ENCODE data around the gene CACNB2. TPM values are rescaled to one million over a fixed set of nuclear protein-coding genes. Genes with fewer than 3 reads are reported as not detected.

CACNB2 gene
- total RNA-seq, 1 donor from 2014 or later: 13.1 TPM

DNA sequence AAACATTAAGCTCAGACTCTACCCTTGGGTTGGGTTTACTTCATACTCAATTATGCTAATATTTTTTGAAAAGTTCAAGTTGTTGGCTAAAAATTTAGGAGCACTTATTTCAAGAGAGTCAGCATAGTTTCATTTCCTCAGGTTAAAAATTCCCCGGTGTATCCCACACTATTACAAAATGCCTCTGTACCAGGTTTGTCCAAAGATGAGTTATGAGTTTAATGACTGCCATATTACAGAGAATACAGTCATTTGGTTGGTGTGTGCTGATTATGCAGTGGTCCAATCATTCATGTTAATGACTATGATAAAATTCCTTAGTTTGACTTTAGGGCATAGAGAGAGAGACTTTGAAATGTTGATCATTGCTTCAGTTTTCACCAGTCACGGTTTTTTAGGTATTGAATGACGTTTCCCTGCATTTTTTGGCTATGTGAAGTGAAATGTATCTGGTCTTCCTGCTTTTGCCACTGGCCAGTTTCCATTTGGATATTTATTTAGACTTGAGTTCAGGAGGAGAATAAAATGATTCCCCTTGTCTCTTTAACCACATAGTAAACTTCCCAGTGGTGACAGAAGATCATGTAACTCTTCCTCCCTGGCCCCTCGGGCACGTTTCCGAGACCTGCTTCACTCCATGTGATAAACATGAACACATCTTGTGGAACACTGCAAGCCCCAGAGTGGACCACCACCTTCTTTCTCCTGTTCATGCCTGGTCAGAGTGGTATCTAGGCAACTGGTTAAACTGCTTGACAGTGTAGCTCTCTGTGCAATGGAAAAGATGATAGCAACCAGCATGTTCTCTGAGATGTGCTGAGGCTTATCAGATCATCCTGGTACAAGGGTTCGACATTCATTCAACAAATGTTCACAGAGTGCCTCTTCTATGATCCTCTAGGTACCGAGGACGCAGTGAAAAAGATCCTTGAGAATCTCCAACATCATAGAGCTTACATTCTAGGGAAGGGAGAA, 153.6 kb downstream of the CACNB2 start:
- Mint-ChIP-seq H3K4me1 (peaks cover 6% of the 10 kb centered on the region), H3K36me3 (no peaks in the 10 kb centered on the region), H3K27me3 (ENCODE audit: low read depth) (no peaks in the 10 kb centered on the region), H3K4me3 (no peak overlapping the region), H3K27ac (no peak overlapping the region), H3K9me3 (no peaks in the 10 kb centered on the region)
- TF ChIP-seq, protein P1, sequence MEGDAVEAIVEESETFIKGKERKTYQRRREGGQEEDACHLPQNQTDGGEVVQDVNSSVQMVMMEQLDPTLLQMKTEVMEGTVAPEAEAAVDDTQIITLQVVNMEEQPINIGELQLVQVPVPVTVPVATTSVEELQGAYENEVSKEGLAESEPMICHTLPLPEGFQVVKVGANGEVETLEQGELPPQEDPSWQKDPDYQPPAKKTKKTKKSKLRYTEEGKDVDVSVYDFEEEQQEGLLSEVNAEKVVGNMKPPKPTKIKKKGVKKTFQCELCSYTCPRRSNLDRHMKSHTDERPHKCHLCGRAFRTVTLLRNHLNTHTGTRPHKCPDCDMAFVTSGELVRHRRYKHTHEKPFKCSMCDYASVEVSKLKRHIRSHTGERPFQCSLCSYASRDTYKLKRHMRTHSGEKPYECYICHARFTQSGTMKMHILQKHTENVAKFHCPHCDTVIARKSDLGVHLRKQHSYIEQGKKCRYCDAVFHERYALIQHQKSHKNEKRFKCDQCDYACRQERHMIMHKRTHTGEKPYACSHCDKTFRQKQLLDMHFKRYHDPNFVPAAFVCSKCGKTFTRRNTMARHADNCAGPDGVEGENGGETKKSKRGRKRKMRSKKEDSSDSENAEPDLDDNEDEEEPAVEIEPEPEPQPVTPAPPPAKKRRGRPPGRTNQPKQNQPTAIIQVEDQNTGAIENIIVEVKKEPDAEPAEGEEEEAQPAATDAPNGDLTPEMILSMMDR (IDR thresholded peaks at IDR 0.05; ENCODE audit: unreplicated experiment): no peak
- no peak for DNase-seq (ENCODE audit: low spot score in 2 of 2, unreplicated experiment in 2 of 2)

DNA sequence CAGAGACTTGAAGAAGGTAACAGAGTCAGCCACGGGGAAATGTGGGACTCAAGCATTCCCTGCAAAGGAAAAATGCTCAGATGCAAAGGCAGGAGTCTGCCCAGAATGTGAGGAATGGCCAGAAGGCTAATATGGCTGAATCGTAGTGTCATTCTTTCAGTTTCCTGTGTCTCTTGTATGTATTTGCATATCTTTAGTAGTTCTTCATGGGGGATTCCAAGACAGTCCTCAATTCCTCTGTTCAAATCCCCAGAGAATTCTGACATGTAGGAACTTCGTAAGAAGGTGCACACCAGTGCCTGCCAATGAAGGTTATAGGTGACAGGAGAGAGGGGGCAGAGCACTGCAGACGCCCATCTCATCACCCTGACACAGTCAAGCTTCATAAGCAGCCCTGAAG, 154.4 kb downstream of the CACNB2 start:
- no peak overlapping the region for H3K4me3 Mint-ChIP-seq
- TF ChIP-seq, protein P1 (IDR thresholded peaks at IDR 0.05; ENCODE audit: unreplicated experiment): no peak
- no peak for DNase-seq (ENCODE audit: low spot score in 2 of 2, unreplicated experiment in 2 of 2)
- no peak overlapping the region for H3K27ac Mint-ChIP-seq
- no peaks in the 10 kb centered on the region for H3K27me3 Mint-ChIP-seq (ENCODE audit: low read depth)
- no peaks in the 10 kb centered on the region for H3K9me3 Mint-ChIP-seq
- no peaks in the 10 kb centered on the region for H3K36me3 Mint-ChIP-seq
- H3K4me1 Mint-ChIP-seq: peaks cover 6% of the 10 kb centered on the region

DNA sequence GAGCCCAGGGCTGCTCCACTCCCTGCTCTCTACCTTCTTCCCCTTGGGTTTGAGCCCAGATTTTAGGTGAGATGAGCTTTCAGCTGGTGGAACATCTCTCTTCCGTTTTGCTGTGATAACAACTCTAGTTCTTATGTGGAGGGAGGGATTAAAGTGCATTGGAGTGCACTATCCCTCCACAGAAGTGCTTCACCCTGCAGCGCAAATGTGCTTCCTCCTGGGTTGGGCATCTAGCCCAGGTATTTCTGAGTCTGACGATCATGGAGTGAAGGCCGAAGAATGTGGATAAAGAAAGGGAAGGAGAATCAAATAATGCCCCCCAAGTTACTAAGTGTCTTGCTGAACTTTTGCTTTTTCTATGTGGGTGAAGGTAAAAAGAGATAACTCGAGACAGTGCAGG, 157.4 kb downstream of the CACNB2 start:
- no peak overlapping the region for H3K4me3 Mint-ChIP-seq
- H3K27me3 Mint-ChIP-seq (ENCODE audit: low read depth): no peaks in the 10 kb centered on the region
- no peaks in the 10 kb centered on the region for H3K9me3 Mint-ChIP-seq
- H3K4me1 Mint-ChIP-seq: peaks cover 6% of the 10 kb centered on the region
- no peaks in the 10 kb centered on the region for H3K36me3 Mint-ChIP-seq
- no peak for DNase-seq (ENCODE audit: low spot score in 2 of 2, unreplicated experiment in 2 of 2)
- H3K27ac Mint-ChIP-seq: no peak overlapping the region
- TF ChIP-seq, protein P1 (IDR thresholded peaks at IDR 0.05; ENCODE audit: unreplicated experiment): no peak

DNA sequence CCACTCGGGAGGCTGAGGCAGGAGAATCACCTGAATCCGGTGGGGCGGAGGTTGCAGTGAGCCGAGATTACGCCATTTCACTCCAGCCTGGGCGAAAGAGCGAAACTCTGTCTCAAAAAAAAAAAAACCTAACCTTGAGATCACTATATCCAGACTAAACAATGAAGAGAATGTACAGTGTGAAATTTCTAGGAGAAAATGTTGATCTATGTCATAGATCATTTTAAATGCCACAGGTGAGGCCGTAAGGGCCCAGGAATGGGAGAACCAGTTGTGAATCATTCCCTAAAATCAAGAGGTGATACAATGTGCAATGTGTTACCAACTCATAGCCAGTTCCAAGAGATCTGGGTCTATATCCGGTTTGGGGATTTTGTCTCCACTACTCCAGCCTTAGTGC, 158.0 kb downstream of the CACNB2 start:
- DNase-seq (ENCODE audit: low spot score in 2 of 2, unreplicated experiment in 2 of 2): no peak
- TF ChIP-seq, protein P1 (IDR thresholded peaks at IDR 0.05; ENCODE audit: unreplicated experiment): no peak
- Mint-ChIP-seq H3K36me3 (no peaks in the 10 kb centered on the region), H3K4me3 (no peak overlapping the region), H3K9me3 (no peaks in the 10 kb centered on the region), H3K27ac (no peak overlapping the region), H3K27me3 (ENCODE audit: low read depth) (no peaks in the 10 kb centered on the region), H3K4me1 (peaks cover 4% of the 10 kb centered on the region)

DNA sequence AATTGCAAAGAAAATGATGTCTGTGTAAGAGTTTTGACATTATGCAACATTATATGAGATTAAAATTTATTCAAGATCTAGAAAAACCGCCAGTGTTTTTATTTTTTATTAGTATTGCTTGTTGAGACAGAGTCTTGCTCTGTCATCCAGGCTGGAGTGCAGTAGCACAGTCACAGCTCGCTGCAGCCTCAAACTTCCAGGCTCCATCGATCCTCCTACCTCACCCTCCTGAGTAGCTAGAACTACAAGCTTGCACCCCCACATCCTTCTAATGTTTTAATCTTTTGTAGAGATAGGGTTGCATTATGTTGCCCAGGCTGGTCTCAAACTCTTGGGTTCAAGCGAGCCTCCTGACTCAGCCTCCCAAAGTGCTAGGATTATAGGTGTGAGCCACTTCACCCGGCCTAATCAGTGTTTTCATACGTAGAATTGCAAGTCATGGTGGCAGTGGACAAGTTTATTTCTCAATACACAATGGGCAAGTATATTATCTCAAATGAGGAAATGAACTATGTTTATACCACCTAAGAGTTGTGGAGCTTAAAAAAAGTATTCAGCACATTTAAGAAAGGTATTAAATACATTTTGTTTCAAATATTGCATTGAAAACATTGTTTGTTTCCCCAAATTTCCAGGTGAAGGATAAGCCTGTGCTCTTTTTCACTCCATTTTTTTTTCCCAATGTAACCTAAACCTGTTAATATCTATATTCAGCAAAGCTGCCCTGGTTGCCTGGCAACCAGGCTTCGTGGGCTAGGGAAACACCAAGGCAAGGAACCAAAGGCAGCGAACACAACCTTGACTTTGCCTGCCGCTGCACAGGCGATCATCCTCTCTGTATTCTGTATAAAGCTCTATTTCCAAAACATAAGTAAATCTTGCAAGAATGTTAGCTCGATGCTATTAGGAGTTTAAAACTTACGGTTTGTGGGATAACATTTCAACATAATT, 163.9 kb downstream of the CACNB2 start:
- H3K36me3 Mint-ChIP-seq: no peaks in the 10 kb centered on the region
- H3K4me3 Mint-ChIP-seq: no peak overlapping the region
- TF ChIP-seq, protein P1 (IDR thresholded peaks at IDR 0.05; ENCODE audit: unreplicated experiment): no peak
- peaks cover 11% of the 10 kb centered on the region for H3K27me3 Mint-ChIP-seq (ENCODE audit: low read depth)
- DNase-seq (ENCODE audit: low spot score in 2 of 2, unreplicated experiment in 2 of 2): no peak
- H3K9me3 Mint-ChIP-seq: no peaks in the 10 kb centered on the region
- H3K27ac Mint-ChIP-seq: no peak overlapping the region
- no peaks in the 10 kb centered on the region for H3K4me1 Mint-ChIP-seq

Data from mesothelial cell of epicardium (in vitro differentiated cells).